Measurements from ENCODE around the gene YIPF5. TPM values are rescaled to one million over a fixed set of nuclear protein-coding genes. Genes with fewer than 3 reads are reported as not detected.

Gene YIPF5
- total and polyA plus RNA-seq, 2 of the 4 experiments (the other 2 are of a cell fraction) = 64.4 to 172 TPM

GRCh38 chr5:144198386-144198785 lies 27.9 kb upstream of the YIPF5 start:
- H2BK5ac ChIP-seq (ENCODE audit: low read depth, low read length, poor library complexity, severe bottlenecking) = no peak overlapping the region
- DNase-seq = peak; percentile 70
- CTCF ChIA-PET = interaction anchor here (0.9 kb wide), 1 partner anchor 11 kb away, joined by 3 read pairs; no protein-coding TSS in a partner anchor
- H3K27me3 ChIP-seq (ENCODE audit: control insufficient read depth, insufficient read depth, low read length) = no peaks in the 10 kb centered on the region
- peak overlapping the region in 1 of 2 experiments; percentile 29; a peak in 1 of 4 replicates for H4K8ac ChIP-seq (ENCODE audit: low read depth in 2 of 2, low read length in 2 of 2)
- H2AK9ac ChIP-seq (replicated peaks; ENCODE audit: low read depth, low read length, poor library complexity) = no peak overlapping the region
- BruUV-seq (replicated peaks) = no TSS peak
- no peaks in the 10 kb centered on the region for H4K20me1 ChIP-seq (ENCODE audit: insufficient read depth, low read length)
- H2AFZ ChIP-seq (replicated peaks; ENCODE audit: low read length, poor library complexity) = no peak overlapping the region
- no CpG with 5 or more reads among the region's 3 CpGs for WGBS, 2 experiments (ENCODE audit: extremely low coverage in 2 of 2, insufficient read length in 1 of 2)
- peak overlapping the region; percentile 55; the same call in 1 of the 2 replicates for H3K18ac ChIP-seq (ENCODE audit: low read depth, low read length)
- H2BK120ac ChIP-seq (ENCODE audit: low read depth, low read length) = peak overlapping the region; percentile 7; the same call in 1 of the 2 replicates
- no peak overlapping the region for H4K5ac ChIP-seq (ENCODE audit: low read depth, low read length)
- H3K14ac ChIP-seq (replicated peaks; ENCODE audit: low read depth, low read length) = 0 out of 2 replicates have a peak overlapping the region, but pooled peaks have one; percentile 46
- no peak overlapping the region for H4K91ac ChIP-seq (ENCODE audit: insufficient read depth, low read depth, low read length)
- H3K27ac ChIP-seq (ENCODE audit: insufficient read depth, low read length) = no peak overlapping the region
- H2BK20ac ChIP-seq (ENCODE audit: low read depth, low read length) = peak overlapping the region; percentile 28; the same call in 1 of the 2 replicates
- peak; percentile 76 for ATAC-seq (ENCODE audit: low read depth)
- intact Hi-C loops (cut with micrococcal nuclease) = no loop called here
- H2AK5ac ChIP-seq (ENCODE audit: low read depth, low read length) = no peak overlapping the region
- TF ChIP-seq RCOR1 (IDR thresholded peaks at IDR 0.05; ENCODE audit: insufficient replicate concordance, low read length) = peak; percentile 37
- TF ChIP-seq CEBPB (IDR thresholded peaks at IDR 0.05; ENCODE audit: low read depth, low read length) = no peak
- TF ChIP-seq POLR2A (IDR thresholded peaks at IDR 0.05; ENCODE audit: low read depth, low read length) = no peak
- TF ChIP-seq ELK1 (IDR thresholded peaks at IDR 0.05; ENCODE audit: borderline replicate concordance, low read depth, low read length) = no peak
- no peak for TF ChIP-seq BHLHE40 (IDR thresholded peaks at IDR 0.05; ENCODE audit: low read depth, low read length)
- TF ChIP-seq RFX5 (IDR thresholded peaks at IDR 0.05; ENCODE audit: low read depth, low read length) = no peak
- peak; percentile 45; the same call in 1 of the 2 replicates for TF ChIP-seq MAFK (IDR thresholded peaks at IDR 0.05; ENCODE audit: low read depth, low read length)
- TF ChIP-seq SMC3 (IDR thresholded peaks at IDR 0.05; ENCODE audit: low read depth, low read length) = no peak
- TF ChIP-seq RAD21 (IDR thresholded peaks at IDR 0.05; ENCODE audit: low read length) = no peak
- no peak for TF ChIP-seq CHD1 (IDR thresholded peaks at IDR 0.05; ENCODE audit: low read depth, low read length)
- peak; percentile 8; the same call in 1 of the 2 replicates for TF ChIP-seq FOS (IDR thresholded peaks at IDR 0.05; ENCODE audit: low read depth, low read length)
- TF ChIP-seq CTCF (conservative IDR thresholded peaks at IDR 0.05; ENCODE audit: low read depth, low read length) = no peak
- TF ChIP-seq MAZ (IDR thresholded peaks at IDR 0.05; ENCODE audit: borderline replicate concordance, low read depth, low read length) = no peak
- no peak for TF ChIP-seq MXI1 (IDR thresholded peaks at IDR 0.05; ENCODE audit: borderline replicate concordance, low read depth, low read length)
- peak; percentile 83 for TF ChIP-seq NFE2L2 (IDR thresholded peaks at IDR 0.05; ENCODE audit: low read depth, low read length)
- no peak for TF ChIP-seq USF2 (IDR thresholded peaks at IDR 0.05; ENCODE audit: low read depth, low read length)
- H3K36me3 ChIP-seq (ENCODE audit: control insufficient read depth, insufficient read depth, low read length) = no peaks in the 10 kb centered on the region
- H3K9ac ChIP-seq (ENCODE audit: low read depth, low read length) = no peak overlapping the region; the same call in 1 of the 2 replicates
- H3K9me1 ChIP-seq (ENCODE audit: insufficient read depth, low read length) = no peaks in the 10 kb centered on the region
- dilution Hi-C loops (cut with HindIII; ENCODE audit: low sequenced_read_pairs, unreplicated experiment) = no loop called here
- H3K4me1 ChIP-seq (ENCODE audit: control insufficient read depth, insufficient read depth, low read length) = peaks cover 13% of the 10 kb centered on the region
- POLR2A ChIA-PET (ENCODE audit: unreplicated experiment) = no interaction called here
- H2BK15ac ChIP-seq (ENCODE audit: low read depth, low read length) = peak overlapping the region; percentile 47; the same call in 1 of the 3 replicates
- 0 out of 2 replicates have a peak overlapping the region, but pooled peaks have one; percentile 16 for H3K56ac ChIP-seq (ENCODE audit: extremely low read depth, insufficient read depth, low read length)
- no peaks in the 10 kb centered on the region for H3K9me3 ChIP-seq (ENCODE audit: control insufficient read depth, insufficient read depth, low read length)
- no peak overlapping the region for H3K23ac ChIP-seq (ENCODE audit: low read depth, low read length)
- in situ Hi-C loops (cut with MboI; ENCODE audit: low sequenced_read_pairs) = loop anchor here (25.0 kb wide), 1 partner anchor 1186 kb away; no protein-coding TSS in a partner anchor
- H3K79me1 ChIP-seq (ENCODE audit: low read depth in 1 of 2, low read length in 2 of 2) = no peaks in the 10 kb centered on the region
- no peak overlapping the region for H3K4ac ChIP-seq (ENCODE audit: low read depth, low read length)
- H3K4me2 ChIP-seq (ENCODE audit: low read depth, low read length) = peak overlapping the region; percentile 69
- H3K4me3 ChIP-seq (ENCODE audit: insufficient read depth, low read depth, low read length) = no peak overlapping the region

Data from IMR-90 (cell line).